GM21360 (cell line): Measurements from ENCODE around the gene CREB5.
A peak's percentile ranks its signal among the peaks of the same experiment; 100 is the strongest.
"Not testable (repeated sequence)": the region's sequence is repeated elsewhere in the genome, so short reads cannot be mapped to it uniquely, and the experiment has no call there.

Experiments
- ATAC-seq: cut with Tn5 transposase; IDR thresholded peaks from one replicate; pipeline ENCODE4 v1.9.1; 2021; ENCODE audit warnings: mild to moderate bottlenecking, moderate library complexity; ENCODE audit not compliant: unreplicated experiment

Gene CREB5

GRCh38 chr7:28572321-28573058, 160.2 kb downstream of the CREB5 start:
- no peak for ATAC-seq

DNA sequence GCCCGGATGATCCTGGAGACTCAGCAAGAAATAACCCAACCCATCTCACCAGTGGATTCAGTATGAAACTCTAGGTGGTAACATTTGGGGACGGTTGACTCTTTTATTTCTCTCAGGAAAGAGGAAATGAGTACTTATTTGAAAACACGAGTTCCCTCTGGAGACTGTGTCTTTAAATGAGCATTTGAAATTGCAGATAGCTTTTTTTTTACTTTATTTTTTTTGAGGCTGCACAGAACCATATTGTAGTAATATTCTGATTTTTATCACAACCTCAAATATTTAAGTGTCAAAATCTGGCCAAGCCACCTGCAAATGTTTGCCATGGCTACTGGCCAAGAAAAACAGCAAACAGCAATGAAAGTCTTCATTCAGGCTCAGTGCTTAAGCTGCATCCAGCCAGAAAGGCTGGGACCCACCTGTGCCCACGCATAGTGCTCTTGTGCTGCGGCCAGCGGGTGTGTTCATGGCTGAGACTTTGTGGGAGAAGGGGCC, 160.8 kb downstream of the CREB5 start:
- ATAC-seq = peak; percentile 30

GRCh38 chr7:28573651-28574301, 161.5 kb downstream of the CREB5 start:
- no peak for ATAC-seq

- no peak for ATAC-seq
Observed at GRCh38 chr7:28575241-28575643, 162.9 kb downstream of the CREB5 start.

GRCh38 chr7:28576656-28577055, 164.3 kb downstream of the CREB5 start:
- ATAC-seq = no peak

DNA sequence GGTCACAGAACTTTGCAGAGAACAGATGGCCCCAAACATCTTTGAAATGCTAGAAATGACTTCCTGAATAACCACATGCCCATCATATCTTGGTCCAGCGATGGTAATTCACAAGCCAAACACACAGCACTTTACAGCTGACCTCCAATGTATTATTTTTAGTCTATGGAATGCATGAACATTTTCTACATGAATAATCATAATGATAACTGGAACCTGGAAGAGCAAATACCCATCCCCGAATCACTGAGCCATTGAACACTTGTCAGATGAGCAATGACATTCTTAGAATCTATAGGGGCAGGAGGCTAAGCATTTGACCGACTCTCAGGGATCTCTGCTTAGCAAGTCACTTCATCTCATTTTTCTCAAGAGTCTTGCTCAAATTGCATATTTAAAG, 167.3 kb downstream of the CREB5 start:
- ATAC-seq = no peak

DNA sequence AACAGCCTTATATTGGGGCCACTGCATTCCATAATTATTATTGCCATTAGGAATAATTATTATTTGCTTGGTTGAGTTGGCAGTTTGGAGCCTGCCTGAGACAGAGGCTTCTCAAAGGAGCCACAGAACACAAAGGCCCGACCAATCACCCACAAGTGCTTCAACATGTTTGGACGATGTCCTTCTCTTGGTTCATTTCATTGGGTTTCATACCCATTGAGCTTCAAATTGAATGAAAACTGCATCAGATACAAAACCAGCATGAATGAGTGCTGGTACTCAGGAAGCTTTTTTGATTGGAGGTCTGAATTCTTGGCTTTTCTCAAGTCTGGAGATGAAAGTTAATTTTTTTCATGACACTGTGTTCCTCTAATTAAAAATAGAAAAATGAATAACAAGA, 168.3 kb downstream of the CREB5 start:
- ATAC-seq = no peak

GRCh38 chr7:28581351-28581750, 169.0 kb downstream of the CREB5 start:
- ATAC-seq = no peak

DNA sequence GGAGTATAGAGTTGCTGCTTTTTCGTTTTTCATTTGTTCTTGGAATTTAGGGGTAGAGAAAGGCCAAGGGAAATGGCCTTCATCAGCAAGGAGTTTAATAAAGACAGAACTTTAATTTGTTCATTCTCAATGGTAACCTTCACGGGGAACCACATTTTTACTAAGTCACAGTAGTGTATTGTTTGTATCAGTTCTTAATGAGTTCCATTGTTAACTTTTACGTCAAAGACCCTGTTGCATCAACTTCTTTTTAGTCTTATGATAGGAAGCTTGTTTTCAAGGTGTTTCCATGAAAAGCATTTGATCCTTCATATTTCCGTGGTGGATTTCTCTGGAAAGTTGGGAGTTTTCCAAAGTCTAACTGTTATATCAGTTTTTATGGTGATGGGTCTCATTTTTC, 169.9 kb downstream of the CREB5 start:
- no peak for ATAC-seq

DNA sequence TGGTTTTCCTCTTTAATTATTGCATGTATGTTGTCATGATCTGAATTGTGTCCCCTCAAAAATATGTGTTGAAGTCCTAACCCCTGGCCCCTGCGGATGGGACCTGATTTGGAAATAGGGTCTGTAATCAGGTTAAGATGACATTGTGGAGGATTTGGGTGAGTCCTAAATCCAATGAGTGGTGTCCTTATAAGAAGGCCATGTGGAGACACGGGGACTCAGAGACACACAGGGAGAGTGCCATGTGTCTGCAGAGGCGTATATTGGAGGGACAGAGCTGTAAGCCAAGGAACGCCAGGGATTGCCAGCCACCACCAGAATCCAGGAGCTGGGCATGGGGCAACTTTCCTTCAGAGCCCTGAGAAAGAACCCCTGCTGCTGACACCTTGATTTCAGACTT, 171.9 kb downstream of the CREB5 start:
- ATAC-seq = no peak

GRCh38 chr7:28586736-28587135, 174.4 kb downstream of the CREB5 start:
- no peak for ATAC-seq

GRCh38 chr7:28587211-28587610, 174.9 kb downstream of the CREB5 start:
- ATAC-seq = no peak

DNA sequence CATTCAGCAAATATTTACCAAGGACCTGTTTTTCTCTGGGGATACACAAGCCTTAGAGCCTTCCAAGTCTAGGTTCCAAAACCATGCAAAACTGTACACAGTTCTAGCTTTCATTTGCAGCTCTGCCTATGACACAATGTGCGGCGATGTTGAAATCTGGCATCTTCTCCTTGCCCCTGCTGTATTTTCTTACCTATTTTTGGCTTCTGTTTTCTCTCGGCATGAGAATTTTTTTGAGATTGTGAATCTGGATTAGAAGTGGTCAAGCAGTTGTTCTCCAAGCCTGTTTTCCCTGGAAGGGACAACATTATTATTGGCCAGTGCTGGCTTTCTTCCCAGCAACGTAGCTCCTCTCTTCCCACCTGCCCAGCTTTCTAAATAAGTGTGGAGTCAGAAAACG, 176.3 kb downstream of the CREB5 start:
- no peak for ATAC-seq

DNA sequence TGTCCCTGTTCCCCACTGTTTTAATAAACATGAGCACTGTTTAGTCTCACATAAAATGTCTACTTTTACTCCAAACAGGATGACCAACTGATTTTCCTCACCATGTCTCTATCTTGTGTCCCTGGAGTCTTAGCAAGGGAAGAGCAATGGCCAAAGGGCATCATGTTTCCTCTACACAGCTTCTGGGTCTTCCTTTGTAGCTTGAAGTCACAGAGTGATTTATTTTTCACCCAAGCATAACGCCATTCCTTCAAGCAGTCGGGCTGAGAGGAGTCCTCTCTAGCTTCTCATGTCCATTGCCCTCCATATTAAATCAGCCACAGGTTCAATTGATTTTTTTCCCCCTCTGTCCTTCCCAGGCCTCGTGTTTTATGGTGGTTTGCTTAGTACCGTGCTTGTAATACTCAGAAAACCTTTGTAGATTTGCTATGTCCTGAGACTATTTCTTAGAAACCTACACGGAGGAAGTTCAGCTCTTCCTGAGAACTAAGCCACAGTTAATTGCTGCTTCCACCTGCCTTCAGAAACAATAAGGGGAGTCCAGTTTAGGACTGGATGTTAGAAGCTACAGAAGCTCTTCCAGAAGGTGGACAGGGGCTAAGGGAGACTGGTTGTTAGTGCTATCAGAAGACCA, 178.8 kb downstream of the CREB5 start:
- no peak for ATAC-seq

DNA sequence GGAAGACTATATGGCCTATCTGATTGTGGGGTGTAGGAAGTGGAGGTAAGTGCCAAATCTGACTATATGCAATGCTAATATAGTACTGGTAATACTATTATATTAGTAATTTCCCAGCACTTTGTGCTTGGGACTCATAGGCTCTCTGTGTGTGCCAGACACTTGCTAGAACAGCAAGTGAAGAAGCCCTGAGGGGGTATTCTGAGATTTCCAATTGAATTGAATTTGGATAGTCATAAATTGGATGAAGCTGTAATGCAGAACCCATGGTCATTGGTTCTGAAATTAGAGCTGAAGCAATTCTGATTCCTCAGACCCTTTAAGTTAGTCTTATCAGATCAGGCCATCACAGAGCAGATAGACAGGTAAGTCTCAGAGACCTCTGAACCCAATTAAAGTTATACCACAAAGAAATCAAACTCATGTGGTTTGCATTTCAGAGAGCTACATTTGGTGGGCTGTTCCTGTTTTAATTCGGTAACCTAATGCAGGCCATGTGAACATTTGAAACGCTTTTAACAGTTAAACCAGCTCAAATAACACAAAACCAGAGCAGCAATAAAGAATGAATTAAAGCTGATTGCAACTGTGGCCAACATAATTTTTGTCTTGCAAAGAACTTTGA, 179.5 kb downstream of the CREB5 start:
- ATAC-seq = no peak

DNA sequence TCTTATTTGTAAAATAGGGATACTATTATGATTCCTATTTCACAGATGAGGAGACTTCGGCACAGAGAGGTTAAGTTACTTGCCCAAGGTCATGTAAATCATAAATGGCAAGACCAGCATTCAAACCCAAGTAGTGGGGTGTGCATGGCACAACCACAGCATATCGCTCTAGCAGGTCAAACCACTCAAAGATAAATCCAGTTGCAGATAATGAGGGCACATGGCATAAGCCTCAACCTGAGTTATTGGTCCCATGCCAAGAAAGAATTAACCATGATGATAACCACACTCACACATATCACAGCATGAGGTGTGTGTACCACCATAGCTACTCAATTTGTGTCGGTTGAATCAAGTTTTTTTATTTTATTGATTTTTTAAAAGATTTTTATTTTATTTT, 180.5 kb downstream of the CREB5 start:
- ATAC-seq = no peak

DNA sequence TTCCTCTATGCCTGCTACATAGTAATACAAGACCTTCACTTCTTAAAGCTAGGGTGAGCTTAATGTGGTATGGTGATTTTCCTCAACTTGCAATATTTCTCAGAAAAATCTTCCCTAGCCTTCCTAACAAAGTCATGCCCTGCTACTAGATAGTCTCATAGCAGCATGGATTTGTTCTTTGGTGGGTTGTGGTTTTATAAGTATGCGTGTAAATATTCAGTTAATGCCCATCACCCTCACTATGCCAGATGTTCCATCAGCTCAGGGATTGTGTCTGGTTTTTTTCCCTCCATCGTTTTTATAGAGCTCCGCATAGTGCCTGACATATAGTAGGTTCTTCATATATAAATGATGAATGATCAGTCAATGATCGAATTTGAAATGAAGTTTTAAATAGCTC, 182.8 kb downstream of the CREB5 start:
- ATAC-seq = no peak

- ATAC-seq = no peak
Observed at GRCh38 chr7:28595801-28596200, 183.5 kb downstream of the CREB5 start.

DNA sequence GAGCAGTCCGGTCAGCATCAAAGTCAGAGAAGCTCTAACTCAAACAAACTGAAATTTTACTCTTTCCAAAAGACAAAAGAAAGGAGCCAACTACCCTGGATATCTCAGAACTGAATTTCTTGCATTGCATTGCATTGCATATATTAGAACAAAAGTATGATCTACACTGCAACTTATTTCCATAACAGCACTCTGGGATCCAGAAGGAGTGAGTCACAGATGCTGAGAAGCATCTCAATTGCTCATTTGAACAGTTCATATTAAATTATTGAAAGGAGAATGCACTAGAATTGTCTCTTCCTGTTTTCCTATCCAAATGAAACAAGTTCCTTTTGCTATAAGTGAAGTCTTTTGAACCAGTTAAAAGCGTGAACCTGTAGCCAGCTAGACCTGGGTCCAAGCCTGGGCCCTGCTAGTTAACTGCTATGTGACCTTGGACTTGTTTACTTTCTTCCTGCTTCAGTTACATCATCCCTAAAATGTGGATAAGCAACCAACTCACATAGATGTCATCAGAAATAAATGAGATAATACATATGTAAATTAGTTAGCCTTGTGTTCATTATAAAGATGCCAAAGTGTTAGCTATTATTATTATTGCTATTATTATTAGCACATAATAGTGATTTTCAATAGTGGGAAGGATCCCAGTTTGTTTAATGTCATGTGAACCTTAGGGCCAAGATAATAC, 184.1 kb downstream of the CREB5 start:
- no peak for ATAC-seq

DNA sequence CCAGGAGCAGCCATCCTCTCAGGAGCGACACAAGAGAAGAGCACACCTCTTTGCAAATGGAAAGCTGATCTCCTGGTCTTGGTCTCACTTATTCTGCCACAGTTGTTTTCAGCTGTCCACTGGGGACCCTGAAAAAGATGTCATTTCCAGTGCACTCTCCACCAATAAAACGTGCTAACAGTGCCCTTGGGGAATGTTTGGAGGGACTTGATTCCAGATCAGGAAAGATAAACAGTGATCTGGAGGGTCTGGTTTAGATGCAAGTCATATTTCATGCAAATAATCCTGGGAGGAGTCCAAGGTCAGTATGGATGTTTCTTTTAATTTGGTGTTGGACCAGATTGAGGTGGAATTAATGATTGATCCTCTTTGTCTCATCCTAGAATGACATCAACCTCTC, 185.0 kb downstream of the CREB5 start:
- ATAC-seq = no peak

- not testable (repeated sequence) for ATAC-seq
Observed at GRCh38 chr7:28598037-28598436, 185.7 kb downstream of the CREB5 start.
